GM12878 (cell line): ENCODE measurements around the gene HSD17B12. TPM values are rescaled to one million over a fixed set of nuclear protein-coding genes. Genes with fewer than 3 reads are reported as not detected.

Experiments used
- ATAC-seq: fragments of 200-7000 bp; cut with Tn5 transposase; 3 replicates; pipeline ENCODE4 v1.9.1; 2020; ENCODE audit warnings: mild to moderate bottlenecking, moderate library complexity
- BruUV-seq: library from RNA; stranded (reverse); fragments of 400-500 nt; replicated peaks from 2 replicates; lab custom pipeline; 2021; lab: Mats Ljungman, UMichigan
- CTCF ChIA-PET: fragments of 300-600 bp; sonication (Branson Sonifier 250); formaldehyde crosslinking; extraction: SDS; loops from one replicate; lab custom pipeline; 2021; ENCODE audit warnings: inconsistent platforms; lab: Yijun Ruan, JAX
- POLR2A ChIA-PET: fragments of 350-600 bp; formaldehyde crosslinking; extraction: SDS; loops from one replicate; lab custom pipeline; 2021; ENCODE audit warnings: inconsistent platforms; lab: Charles Lee
- RAD21 ChIA-PET: fragments of 300-600 bp; sonication (Branson Sonifier 250); formaldehyde crosslinking; loops from one replicate; lab custom pipeline; 2023; ENCODE audit warnings: antibody characterized with exemption; ENCODE audit not compliant: unreplicated experiment; lab: Charles Lee
- SMC1A ChIA-PET: fragments of 300-600 bp; sonication (Branson Sonifier 250); formaldehyde crosslinking; loops from one replicate; lab custom pipeline; 2023; ENCODE audit not compliant: unreplicated experiment, uncharacterized antibody; lab: Charles Lee
- DNase-seq: peaks from one replicate; pipeline ENCODE4 v3.0.0-alpha.2; 2011; ENCODE audit warnings: low read depth, low spot score
- FAIRE-seq: peaks from 3 replicates; lab custom pipeline; 2011; peaks lifted over from hg19 to GRCh38; lab: Jason Lieb, UNC
- H2AFZ ChIP-seq: 2 replicates; pipeline ENCODE4 v1.6.0; 2011; ENCODE audit warnings: low read depth, low read length, control low read depth; ENCODE audit not compliant: control insufficient read depth
- H3K27ac ChIP-seq: 2 replicates; pipeline ENCODE4 v1.5.1; 2011; ENCODE audit warnings: control low read depth; ENCODE audit not compliant: control insufficient read depth, insufficient read depth
- H3K27me3 ChIP-seq, 2 experiments: replicated peaks in 1 of 2; 2 replicates each; pipeline versions ENCODE4 v1.6.0 to v1.6.1; 2011; ENCODE audit warnings: low read length in 1 of 2; ENCODE audit not compliant: control insufficient read depth in 2 of 2, insufficient read depth in 2 of 2
- H3K36me3 ChIP-seq, 2 experiments: 2 replicates each; pipeline ENCODE4 v1.5.1; 2011; ENCODE audit warnings: low read length in 1 of 2; ENCODE audit not compliant: control insufficient read depth in 2 of 2, insufficient read depth in 2 of 2
- H3K4me1 ChIP-seq: 2 replicates; pipeline ENCODE4 v1.6.1; 2011; ENCODE audit warnings: mild to moderate bottlenecking, low read length, moderate library complexity, mixed read lengths; ENCODE audit not compliant: control insufficient read depth, insufficient read depth
- H3K4me2 ChIP-seq: 2 replicates; pipeline ENCODE4 v1.6.0; 2011; ENCODE audit warnings: control low read depth; ENCODE audit not compliant: control insufficient read depth, insufficient read depth
- H3K4me3 ChIP-seq: fragments of 200-600 bp; sonication (generic); 2 replicates; pipeline ENCODE4 v1.5.1; 2016
- H3K79me2 ChIP-seq: 2 replicates; pipeline ENCODE4 v1.6.0; 2011; ENCODE audit warnings: low read length; ENCODE audit not compliant: control insufficient read depth, insufficient read depth
- H3K9ac ChIP-seq: 2 replicates; pipeline ENCODE4 v1.8.0; 2011; ENCODE audit warnings: low read length, control low read depth, mixed read lengths; ENCODE audit not compliant: control insufficient read depth, insufficient read depth
- H3K9me3 ChIP-seq: replicated peaks from 3 replicates; pipeline ENCODE4 v1.5.1; 2011; ENCODE audit warnings: mild to moderate bottlenecking, low read length; ENCODE audit not compliant: control insufficient read depth, insufficient read depth
- H4K20me1 ChIP-seq: 2 replicates; pipeline ENCODE4 v1.6.0; 2011; ENCODE audit not compliant: control insufficient read depth, insufficient read depth
- BHLHE40 ChIP-seq, 2 experiments: fragments of 450-650 bp in 1 of 2; IDR thresholded peaks; 2 replicates each; pipeline ENCODE4 v1.6.1; 2011 to 2017; ENCODE audit warnings: low read depth in 2 of 2, borderline replicate concordance in 1 of 2, improper control_type of control experiment in 1 of 2, low read length in 1 of 2, mild to moderate bottlenecking in 1 of 2
- CBFB ChIP-seq: IDR thresholded peaks from 2 replicates; pipeline ENCODE4 v1.6.1; 2016; ENCODE audit warnings: antibody characterized with exemption, low read depth
- CREB1 ChIP-seq: IDR thresholded peaks from 2 replicates; pipeline ENCODE4 v1.6.1; 2012; ENCODE audit warnings: low read depth, mild to moderate bottlenecking, inconsistent platforms
- IKZF1 ChIP-seq: fragments of 450-650 bp; conservative IDR thresholded peaks from 2 replicates; pipeline ENCODE4 v1.6.1; 2017; ENCODE audit warnings: antibody characterized with exemption, mild to moderate bottlenecking
- LARP7 ChIP-seq: fragments of 450-650 bp; IDR thresholded peaks from 2 replicates; pipeline ENCODE4 v1.6.1; 2017; ENCODE audit warnings: mild to moderate bottlenecking
- MXI1 ChIP-seq: fragments of 150-350 bp; IDR thresholded peaks from 2 replicates; pipeline ENCODE4 v1.6.1; 2011; ENCODE audit warnings: low read depth, mild to moderate bottlenecking, inconsistent platforms, low read length, improper control_type of control experiment
- NR2C2 ChIP-seq: IDR thresholded peaks from 2 replicates; pipeline ENCODE4 v1.6.1; 2011; ENCODE audit warnings: borderline replicate concordance, low read depth; ENCODE audit not compliant: control insufficient read depth, insufficient read length
- RB1 ChIP-seq: fragments of 450-650 bp; formaldehyde crosslinking; IDR thresholded peaks from 2 replicates; pipeline ENCODE4 v1.6.1; 2017; ENCODE audit warnings: mild to moderate bottlenecking, borderline replicate concordance
- RCOR1 ChIP-seq: conservative IDR thresholded peaks from 2 replicates; pipeline ENCODE4 v1.6.1; 2012; ENCODE audit warnings: low read depth, low read length, improper control_type of control experiment
- ZBED1 ChIP-seq: IDR thresholded peaks from 2 replicates; pipeline ENCODE4 v1.6.1; 2016; ENCODE audit warnings: borderline replicate concordance
- WGBS: methylation state at CpG from one replicate; pipeline ENCODE4 v1.1.6; 2016; ENCODE audit warnings: low lambda C conversion rate; ENCODE audit not compliant: insufficient replicate concordance, insufficient coverage; ENCODE audit errors: missing lambda C conversion rate; 5-methylcytosine and 5-hydroxymethylcytosine counted together
- in situ Hi-C: fragments of 300-500 bp; cut with MboI; formaldehyde crosslinking; loops from 9 replicates; pipeline ENCODE4 v1.14.3; 2018; ENCODE audit warnings: mixed read lengths
- intact Hi-C: fragments of 100-400 bp; cut with micrococcal nuclease; formaldehyde crosslinking; loops from one replicate; pipeline ENCODE4 v1.14.2; 2022; ENCODE audit not compliant: unreplicated experiment
- polyA plus RNA-seq, 11 experiments: library from polyadenylated mRNA; depleted of rRNA in 4 of 11; unstranded in 6 of 11; stranded (reverse) in 5 of 11; fragments of >200 nt; fragmentation: Nextera tagmentation in 4 of 11; fragmentation: Illumina TruSeq in 1 of 11; extraction: Ambion mirVana in 4 of 11; extraction: Trizol in 1 of 11; gene quantifications; 1 replicate in 1 of 11; 2 replicates in 10 of 11; pipeline versions ENCODE4 v1.2.1 to v1.2.3, GENCODE V29; 2011 to 2016; ENCODE audit warnings: inconsistent platforms in 2 of 11, missing spikeins in 2 of 11, low read depth in 1 of 11
- total RNA-seq, 4 experiments: library from RNA; depleted of rRNA in 3 of 4; stranded (reverse); fragments of >200 nt in 3 of 4; fragmentation: Illumina TruSeq in 1 of 4; extraction: Trizol in 1 of 4; gene quantifications; 2 replicates each; pipeline versions ENCODE4 v1.2.1 to v1.2.3, GENCODE V29; 2013 to 2021
- TF ChIP-seq, protein P1 (sequence below): fragments of 450-650 bp; formaldehyde crosslinking; IDR thresholded peaks from 2 replicates; pipeline ENCODE4 v1.5.0; 2022; ENCODE audit warnings: mild to moderate bottlenecking, missing genetic modification characterization
- TF ChIP-seq, protein P2 (sequence below): fragments of 150-350 bp; IDR thresholded peaks from 2 replicates; pipeline ENCODE4 v1.6.1; 2014; ENCODE audit warnings: mild to moderate bottlenecking, low read depth, low read length
- TF ChIP-seq, protein P3 (sequence below): fragments of 450-650 bp; formaldehyde crosslinking; IDR thresholded peaks from 2 replicates; pipeline ENCODE4 v1.4.0; 2020; ENCODE audit warnings: mild to moderate bottlenecking, moderate library complexity

HSD17B12 gene
- total and polyA plus RNA-seq, 10 of the 15 experiments (the other 5 are each of a cell fraction or from before 2014, with no cell fraction given): 23.6 to 88.0 (median 64.7) TPM

DNA sequence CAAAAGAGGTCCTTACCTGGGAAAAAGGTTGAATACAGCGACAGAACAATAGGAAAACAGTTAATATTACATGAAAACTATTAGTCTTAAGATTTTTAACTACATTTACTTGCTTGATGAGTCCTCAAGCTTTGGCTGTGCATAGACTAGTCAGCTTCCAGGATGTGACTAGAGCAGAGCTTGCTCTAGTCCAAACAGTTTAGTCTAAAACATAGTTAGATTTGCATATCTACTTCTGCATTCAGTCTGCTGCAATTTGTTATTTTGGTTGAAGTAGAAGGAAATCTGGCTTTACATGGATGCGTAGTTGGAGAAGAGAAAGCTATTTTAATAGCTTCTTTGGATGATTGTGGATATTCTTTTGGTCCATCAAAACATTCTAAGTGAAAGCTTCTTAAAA, 104.8 kb downstream of the HSD17B12 start (continued):
- TF ChIP-seq, protein P1, sequence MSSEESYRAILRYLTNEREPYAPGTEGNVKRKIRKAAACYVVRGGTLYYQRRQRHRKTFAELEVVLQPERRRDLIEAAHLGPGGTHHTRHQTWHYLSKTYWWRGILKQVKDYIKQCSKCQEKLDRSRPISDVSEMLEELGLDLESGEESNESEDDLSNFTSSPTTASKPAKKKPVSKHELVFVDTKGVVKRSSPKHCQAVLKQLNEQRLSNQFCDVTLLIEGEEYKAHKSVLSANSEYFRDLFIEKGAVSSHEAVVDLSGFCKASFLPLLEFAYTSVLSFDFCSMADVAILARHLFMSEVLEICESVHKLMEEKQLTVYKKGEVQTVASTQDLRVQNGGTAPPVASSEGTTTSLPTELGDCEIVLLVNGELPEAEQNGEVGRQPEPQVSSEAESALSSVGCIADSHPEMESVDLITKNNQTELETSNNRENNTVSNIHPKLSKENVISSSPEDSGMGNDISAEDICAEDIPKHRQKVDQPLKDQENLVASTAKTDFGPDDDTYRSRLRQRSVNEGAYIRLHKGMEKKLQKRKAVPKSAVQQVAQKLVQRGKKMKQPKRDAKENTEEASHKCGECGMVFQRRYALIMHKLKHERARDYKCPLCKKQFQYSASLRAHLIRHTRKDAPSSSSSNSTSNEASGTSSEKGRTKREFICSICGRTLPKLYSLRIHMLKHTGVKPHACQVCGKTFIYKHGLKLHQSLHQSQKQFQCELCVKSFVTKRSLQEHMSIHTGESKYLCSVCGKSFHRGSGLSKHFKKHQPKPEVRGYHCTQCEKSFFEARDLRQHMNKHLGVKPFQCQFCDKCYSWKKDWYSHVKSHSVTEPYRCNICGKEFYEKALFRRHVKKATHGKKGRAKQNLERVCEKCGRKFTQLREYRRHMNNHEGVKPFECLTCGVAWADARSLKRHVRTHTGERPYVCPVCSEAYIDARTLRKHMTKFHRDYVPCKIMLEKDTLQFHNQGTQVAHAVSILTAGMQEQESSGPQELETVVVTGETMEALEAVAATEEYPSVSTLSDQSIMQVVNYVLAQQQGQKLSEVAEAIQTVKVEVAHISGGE (CRISPR knock-in tag): no peak
- TF ChIP-seq CBFB: no peak
- no peak for TF ChIP-seq ZBED1
- TF ChIP-seq MXI1: no peak
- TF ChIP-seq, protein P2, sequence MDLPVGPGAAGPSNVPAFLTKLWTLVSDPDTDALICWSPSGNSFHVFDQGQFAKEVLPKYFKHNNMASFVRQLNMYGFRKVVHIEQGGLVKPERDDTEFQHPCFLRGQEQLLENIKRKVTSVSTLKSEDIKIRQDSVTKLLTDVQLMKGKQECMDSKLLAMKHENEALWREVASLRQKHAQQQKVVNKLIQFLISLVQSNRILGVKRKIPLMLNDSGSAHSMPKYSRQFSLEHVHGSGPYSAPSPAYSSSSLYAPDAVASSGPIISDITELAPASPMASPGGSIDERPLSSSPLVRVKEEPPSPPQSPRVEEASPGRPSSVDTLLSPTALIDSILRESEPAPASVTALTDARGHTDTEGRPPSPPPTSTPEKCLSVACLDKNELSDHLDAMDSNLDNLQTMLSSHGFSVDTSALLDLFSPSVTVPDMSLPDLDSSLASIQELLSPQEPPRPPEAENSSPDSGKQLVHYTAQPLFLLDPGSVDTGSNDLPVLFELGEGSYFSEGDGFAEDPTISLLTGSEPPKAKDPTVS: no peak
- no peak for TF ChIP-seq NR2C2
- TF ChIP-seq, all 136 proteins: peak for 0

DNA sequence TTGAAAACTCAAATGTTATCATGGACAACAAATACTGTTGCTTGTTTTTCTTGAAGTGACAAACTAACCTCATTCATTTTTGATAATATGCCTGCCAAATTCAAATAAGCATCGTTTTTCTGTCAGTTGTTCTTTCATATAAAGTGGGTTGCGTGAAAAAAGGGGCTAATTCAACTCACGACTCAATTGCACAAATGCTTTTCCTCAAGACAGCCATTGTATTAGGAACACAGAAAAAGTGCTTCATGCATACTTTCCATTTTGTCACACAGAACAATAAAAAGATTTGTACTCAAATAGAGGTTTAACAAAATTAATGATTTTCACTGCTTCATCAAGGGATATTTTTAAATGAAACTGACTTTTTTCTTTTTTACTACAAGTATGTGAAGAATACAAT, 105.5 kb downstream of the HSD17B12 start:
- ChIA-PET POLR2A (no interaction called here), CTCF (no interaction called here), SMC1A (interaction anchor here (1.6 kb wide), 1 partner anchor 9 kb away, joined by 4 read pairs; no protein-coding TSS in a partner anchor), RAD21 (no interaction called here)
- Histone ChIP-seq H2AFZ (no peak overlapping the region), H3K4me2 (no peak overlapping the region), H3K79me2 (no peaks in the 10 kb centered on the region), H3K27me3 (no peaks in the 10 kb centered on the region), H3K36me3 (no peaks in the 10 kb centered on the region), H4K20me1 (no peaks in the 10 kb centered on the region), H3K9me3 (peaks cover 6% of the 10 kb centered on the region; the same call in 2 of the 3 replicates), H3K4me1 (no peaks in the 10 kb centered on the region), H3K27ac (no peak overlapping the region), H3K9ac (no peak overlapping the region), H3K4me3 (no peak overlapping the region)
- DNase-seq (no peak), FAIRE-seq (no peak), ATAC-seq (no peak)
- no peak for TF ChIP-seq IKZF1
- TF ChIP-seq, protein P3, sequence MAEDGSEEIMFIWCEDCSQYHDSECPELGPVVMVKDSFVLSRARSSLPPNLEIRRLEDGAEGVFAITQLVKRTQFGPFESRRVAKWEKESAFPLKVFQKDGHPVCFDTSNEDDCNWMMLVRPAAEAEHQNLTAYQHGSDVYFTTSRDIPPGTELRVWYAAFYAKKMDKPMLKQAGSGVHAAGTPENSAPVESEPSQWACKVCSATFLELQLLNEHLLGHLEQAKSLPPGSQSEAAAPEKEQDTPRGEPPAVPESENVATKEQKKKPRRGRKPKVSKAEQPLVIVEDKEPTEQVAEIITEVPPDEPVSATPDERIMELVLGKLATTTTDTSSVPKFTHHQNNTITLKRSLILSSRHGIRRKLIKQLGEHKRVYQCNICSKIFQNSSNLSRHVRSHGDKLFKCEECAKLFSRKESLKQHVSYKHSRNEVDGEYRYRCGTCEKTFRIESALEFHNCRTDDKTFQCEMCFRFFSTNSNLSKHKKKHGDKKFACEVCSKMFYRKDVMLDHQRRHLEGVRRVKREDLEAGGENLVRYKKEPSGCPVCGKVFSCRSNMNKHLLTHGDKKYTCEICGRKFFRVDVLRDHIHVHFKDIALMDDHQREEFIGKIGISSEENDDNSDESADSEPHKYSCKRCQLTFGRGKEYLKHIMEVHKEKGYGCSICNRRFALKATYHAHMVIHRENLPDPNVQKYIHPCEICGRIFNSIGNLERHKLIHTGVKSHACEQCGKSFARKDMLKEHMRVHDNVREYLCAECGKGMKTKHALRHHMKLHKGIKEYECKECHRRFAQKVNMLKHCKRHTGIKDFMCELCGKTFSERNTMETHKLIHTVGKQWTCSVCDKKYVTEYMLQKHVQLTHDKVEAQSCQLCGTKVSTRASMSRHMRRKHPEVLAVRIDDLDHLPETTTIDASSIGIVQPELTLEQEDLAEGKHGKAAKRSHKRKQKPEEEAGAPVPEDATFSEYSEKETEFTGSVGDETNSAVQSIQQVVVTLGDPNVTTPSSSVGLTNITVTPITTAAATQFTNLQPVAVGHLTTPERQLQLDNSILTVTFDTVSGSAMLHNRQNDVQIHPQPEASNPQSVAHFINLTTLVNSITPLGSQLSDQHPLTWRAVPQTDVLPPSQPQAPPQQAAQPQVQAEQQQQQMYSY: no peak
- TF ChIP-seq BHLHE40 (IDR thresholded peaks at IDR 0.05; ENCODE audit: borderline replicate concordance in 1 of 2, low read depth in 2 of 2, low read length in 1 of 2): no peak
- no peak for TF ChIP-seq RCOR1
- no peak for TF ChIP-seq CREB1
- no peak for TF ChIP-seq LARP7
- no peak for TF ChIP-seq CBFB
- no peak for TF ChIP-seq RB1
- intact Hi-C loops: no loop called here
- WGBS: 80% methylated on average over 3 of the region's 3 CpGs
- no TSS peak for BruUV-seq
- in situ Hi-C loops: no loop called here
